CD4-positive, alpha-beta T cell treated with Interleukin-4 for 1 hour (primary cell): ENCODE results near the gene VPS25.

Experiments
- DNase-seq, 2 donors: peaks; one replicate each; pipeline ENCODE4 v3.0.0-alpha.2; 2020 to 2022

The VPS25 gene

DNA sequence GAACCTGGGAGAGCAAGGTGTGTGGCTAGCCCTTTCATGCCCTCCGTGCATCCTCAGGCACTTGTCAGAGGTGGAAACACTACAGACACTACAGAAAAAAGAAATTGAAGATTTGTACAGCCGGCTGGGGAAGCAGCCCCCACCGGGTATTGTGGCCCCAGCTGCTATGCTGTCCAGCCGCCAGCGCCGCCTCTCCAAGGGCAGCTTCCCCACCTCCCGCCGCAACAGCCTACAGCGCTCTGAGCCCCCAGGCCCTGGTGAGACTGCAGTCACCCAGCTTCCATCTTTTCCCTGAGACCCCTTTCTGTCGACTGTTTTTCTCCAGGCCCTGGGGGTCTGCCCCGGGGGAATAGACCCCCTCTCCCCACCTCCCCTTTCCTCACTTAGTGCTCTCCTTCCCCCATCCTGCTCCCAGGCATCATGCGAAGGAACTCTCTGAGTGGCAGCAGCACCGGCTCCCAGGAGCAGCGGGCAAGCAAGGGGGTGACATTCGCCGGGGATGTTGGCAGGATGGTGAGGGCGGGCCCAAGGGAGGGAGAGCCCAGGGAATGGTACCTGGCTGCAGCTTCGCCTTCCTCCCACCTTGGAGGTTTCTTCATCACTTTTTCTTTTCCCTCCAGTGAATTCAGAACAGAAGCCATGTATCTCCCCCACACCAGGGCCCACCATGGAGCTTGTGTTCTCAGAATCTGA lies 23.0 kb downstream of the VPS25 start:
- DNase-seq, result no peak

- DNase-seq, result no peak
These were observed 24.1 kb downstream of the VPS25 start for GRCh38 chr17:42797067-42798007.

GRCh38 chr17:42798011-42798382 lies 24.7 kb downstream of the VPS25 start:
- DNase-seq, result no peak

DNA sequence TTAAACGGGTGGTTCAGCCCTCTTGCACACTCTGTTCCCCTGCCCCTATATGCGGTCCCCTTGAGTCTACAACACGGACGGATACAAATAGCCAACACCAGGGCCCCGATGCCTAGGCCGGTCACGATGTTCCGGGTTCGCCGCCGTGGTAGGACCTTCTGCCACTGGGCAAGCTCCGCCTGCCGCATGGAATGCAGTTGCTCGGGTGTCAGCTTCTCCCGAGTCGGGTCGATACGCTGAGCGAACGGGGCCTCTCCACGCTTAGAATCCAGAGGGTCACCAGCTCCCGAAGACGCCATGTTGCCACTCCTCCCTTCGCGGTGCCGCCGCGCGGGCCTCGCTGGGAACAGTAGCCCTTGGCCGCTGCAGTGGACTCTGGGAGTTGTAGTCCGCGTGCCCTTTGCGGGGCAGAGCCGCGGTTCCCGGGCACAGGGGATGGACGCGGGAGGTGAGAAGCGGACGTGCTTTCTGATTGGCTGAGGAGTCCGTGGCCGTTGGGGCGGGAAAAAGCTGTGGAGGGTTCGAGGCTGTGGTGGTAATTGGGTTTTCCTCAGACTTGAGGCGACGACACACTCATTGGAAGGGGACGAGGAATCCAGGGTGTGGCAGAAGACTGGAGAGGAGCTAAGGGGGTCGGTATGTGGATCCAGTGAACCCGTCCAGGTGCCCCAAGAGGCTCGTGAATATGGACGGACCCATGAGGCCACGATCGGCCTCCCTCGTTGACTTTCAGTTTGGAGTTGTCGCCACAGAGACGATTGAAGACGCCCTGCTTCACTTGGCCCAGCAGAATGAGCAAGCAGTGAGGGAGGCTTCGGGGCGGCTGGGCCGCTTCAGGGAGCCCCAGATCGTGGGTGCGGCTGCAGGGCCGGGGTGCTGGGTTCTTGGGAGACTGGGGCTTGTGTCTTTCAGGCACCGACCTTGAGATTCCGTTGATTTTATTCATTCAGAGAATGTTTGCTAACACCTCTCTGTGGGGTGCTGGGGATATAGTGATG lies 25.4 kb downstream of the VPS25 start, which contains the start of the genes CNTD1 and COA3:
TSS of gene CNTD1 (plus strand) at position 479 of the 998 bp plus-strand sequence. CDS start at position 686, 207 bp downstream.
TSS of gene COA3 (minus strand) at position 322 of the 998 bp plus-strand sequence. CDS start at position 299, 23 bp downstream.
- peak; percentile 75 to 76 for DNase-seq

- no peak for DNase-seq
These were observed 30.0 kb downstream of the VPS25 start for GRCh38 chr17:42803074-42803883.

DNA sequence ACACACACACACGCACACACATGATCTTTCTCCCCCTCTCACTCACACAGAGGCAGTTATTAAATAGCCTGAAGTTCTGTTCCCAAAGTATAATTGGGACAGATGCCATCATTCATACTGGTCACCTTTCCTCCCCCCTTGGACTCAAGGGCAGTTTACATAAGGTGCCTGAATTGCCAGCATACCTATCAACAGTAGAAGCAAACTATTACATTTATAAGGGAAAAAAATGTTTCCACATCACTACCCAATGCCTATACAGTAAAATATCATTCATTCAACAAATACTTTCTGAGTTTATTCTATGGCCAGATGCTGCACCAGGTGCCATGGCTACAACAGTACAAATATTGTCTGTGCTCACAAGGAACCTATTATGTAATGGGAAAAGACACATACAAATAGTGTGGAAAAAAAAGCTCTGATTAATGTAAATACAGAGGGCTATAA lies 31.7 kb downstream of the VPS25 start:
- no peak for DNase-seq

GRCh38 chr17:42806249-42806648 lies 33.0 kb downstream of the VPS25 start:
- no peak for DNase-seq

GRCh38 chr17:42809250-42809649 lies 36.0 kb downstream of the VPS25 start:
- DNase-seq, result no peak

DNA sequence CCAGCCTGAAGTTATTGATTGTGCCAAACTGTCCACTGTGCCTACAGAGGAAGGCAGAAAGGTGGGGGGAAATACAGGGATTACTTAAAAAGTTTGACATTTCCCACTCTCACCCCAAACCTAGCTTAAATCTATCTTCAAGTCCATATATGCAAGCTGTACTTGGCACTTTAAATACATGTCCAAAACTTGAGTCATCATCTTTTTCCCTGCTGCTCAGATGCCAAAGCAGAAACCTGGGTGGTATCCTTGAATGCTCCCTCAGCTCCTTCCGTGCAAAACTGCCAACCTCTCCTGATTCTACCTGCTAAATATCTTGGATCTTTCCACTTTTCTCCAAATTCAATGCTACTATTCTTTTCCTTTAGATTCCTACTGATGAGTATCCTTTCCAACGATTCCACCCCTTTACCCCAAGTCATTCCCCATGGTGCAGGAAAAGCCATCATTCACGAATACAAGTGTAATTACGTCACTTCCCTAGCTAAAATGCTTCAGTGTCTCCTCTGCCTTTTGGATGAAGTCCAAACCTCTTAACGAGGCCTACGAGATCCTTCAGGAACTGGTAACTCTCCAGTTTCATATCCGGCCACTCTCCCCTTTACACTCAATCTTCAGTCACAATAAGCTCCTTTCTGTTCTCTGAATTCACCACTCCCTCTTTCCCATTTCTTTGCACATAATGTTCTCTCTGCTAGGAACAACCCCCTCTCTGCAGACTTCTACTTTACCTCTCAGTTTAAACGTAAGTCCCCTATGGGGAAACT lies 41.6 kb downstream of the VPS25 start:
- DNase-seq, result no peak

DNA sequence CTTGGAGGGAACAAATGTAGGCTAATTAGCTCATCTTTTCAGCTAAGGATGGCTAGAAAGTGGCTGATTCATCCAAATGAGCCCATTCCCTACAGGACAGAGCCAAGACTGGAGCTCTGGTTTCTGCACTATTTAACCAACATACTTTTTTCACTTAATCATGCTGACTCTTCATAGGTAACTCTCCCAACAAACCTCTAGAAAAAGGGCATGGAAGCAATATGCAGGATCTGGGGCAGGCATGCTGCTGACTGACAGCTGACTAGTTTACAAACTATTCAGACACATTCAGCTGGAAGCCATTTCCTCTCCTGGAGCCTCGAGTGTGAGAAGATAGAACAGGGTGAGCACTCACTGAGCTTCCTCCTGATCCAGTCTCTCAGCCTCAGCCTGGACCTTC lies 44.6 kb downstream of the VPS25 start:
- no peak for DNase-seq

- no peak for DNase-seq
These were observed 45.1 kb downstream of the VPS25 start for GRCh38 chr17:42818379-42818778.

- peak; percentile 71 to 72 for DNase-seq
These were observed 46.8 kb downstream of the VPS25 start for GRCh38 chr17:42819939-42820535.

- no peak for DNase-seq
These were observed 47.9 kb downstream of the VPS25 start for GRCh38 chr17:42821176-42821575.

DNA sequence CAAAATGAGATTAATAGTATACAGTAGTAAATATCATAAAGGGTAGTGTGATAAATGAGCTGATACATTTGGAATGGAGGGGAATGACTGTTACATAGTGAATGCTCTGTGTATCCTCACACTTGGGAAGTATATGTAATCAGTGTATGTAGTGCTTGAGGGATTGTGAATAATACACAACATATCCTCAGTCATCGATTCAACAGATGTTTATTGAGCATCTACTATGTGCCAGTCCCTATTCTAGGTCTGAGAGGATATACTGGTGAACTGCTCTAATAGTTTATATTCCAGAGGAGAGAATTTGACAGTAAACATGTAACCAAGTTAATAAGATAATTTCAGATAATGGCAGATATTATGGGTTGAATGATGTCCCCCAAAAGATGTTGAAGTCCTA lies 54.2 kb downstream of the VPS25 start:
- DNase-seq, result no peak
